GM10248 (cell line): ENCODE data around the gene GRIK4.

Experiments
- CTCF ChIA-PET: fragments of 300-600 bp; sonication (Branson Sonifier 250); formaldehyde crosslinking; extraction: SDS; loops from one replicate; lab custom pipeline; 2021; ENCODE audit warnings: antibody characterized with exemption; lab: Yijun Ruan, JAX
- POLR2A ChIA-PET: fragments of 350-650 bp; sonication (Branson Sonifier 250); formaldehyde crosslinking; extraction: SDS; loops from one replicate; lab custom pipeline; 2020; ENCODE audit warnings: antibody characterized with exemption; lab: Yijun Ruan, JAX
- DNase-seq: peaks from one replicate; pipeline ENCODE4 v3.0.0; 2012; ENCODE audit errors: extremely low spot score
- TF ChIP-seq, protein P1 (sequence below): IDR thresholded peaks from 2 replicates; pipeline ENCODE4 v1.5.1; 2012; ENCODE audit warnings: mild to moderate bottlenecking, low read depth; ENCODE audit errors: extremely low read depth, missing control alignments, control extremely low read depth

The GRIK4 gene

DNA sequence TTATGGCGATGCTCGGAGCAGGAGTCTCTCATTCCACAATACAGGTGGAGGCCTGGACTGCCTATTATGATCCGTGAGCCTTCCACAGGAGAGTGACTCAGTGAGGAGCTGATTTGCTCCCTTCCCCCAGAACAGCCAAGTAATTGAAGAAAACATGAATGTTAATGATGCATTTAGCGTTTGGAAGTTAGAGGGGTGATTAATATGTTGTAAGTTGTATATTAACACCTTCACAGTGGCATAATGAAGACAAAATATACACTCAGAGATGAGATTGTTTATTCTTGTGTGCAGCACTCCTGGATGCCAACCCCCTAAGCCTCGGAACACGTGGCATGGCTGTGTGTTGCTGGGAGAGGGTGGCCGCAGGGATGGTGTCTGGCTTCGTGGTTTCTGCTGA lies 98.6 kb downstream of the GRIK4 start:
- TF ChIP-seq, protein P1, sequence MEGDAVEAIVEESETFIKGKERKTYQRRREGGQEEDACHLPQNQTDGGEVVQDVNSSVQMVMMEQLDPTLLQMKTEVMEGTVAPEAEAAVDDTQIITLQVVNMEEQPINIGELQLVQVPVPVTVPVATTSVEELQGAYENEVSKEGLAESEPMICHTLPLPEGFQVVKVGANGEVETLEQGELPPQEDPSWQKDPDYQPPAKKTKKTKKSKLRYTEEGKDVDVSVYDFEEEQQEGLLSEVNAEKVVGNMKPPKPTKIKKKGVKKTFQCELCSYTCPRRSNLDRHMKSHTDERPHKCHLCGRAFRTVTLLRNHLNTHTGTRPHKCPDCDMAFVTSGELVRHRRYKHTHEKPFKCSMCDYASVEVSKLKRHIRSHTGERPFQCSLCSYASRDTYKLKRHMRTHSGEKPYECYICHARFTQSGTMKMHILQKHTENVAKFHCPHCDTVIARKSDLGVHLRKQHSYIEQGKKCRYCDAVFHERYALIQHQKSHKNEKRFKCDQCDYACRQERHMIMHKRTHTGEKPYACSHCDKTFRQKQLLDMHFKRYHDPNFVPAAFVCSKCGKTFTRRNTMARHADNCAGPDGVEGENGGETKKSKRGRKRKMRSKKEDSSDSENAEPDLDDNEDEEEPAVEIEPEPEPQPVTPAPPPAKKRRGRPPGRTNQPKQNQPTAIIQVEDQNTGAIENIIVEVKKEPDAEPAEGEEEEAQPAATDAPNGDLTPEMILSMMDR, result no peak
- no peak for DNase-seq
- CTCF ChIA-PET, result interaction anchor here (1.0 to 2.1 kb wide), 5 partner anchors 9 to 75 kb away, joined by 3 to 8 read pairs (median 3); no protein-coding TSS in a partner anchor
- POLR2A ChIA-PET, result no interaction called here

DNA sequence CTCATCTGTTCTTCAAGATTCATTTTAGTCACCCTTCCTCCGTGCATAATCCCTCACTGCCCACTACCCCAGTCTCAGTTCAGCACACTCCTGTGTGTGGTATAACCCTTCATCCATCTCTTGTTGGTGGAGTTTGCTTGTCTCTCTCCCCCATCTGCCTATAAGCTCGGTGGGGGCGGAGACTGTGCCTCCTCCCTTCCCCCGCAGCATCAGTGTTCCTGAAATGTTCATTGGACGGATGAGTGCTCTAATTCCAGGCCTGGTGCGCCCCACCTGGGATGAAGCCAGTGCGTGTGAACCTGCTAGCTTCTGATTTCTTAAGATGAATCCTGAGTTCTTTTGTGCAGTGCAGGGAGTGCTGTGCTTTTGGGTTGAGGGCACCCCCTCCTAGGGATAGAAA lies 100.0 kb downstream of the GRIK4 start:
- POLR2A ChIA-PET, result no interaction called here
- TF ChIP-seq, protein P1, result no peak
- no peak for DNase-seq
- CTCF ChIA-PET, result interaction anchor here (1.4 to 2.1 kb wide), 2 partner anchors 9 to 11 kb away, joined by 3 to 8 read pairs; no protein-coding TSS in a partner anchor

DNA sequence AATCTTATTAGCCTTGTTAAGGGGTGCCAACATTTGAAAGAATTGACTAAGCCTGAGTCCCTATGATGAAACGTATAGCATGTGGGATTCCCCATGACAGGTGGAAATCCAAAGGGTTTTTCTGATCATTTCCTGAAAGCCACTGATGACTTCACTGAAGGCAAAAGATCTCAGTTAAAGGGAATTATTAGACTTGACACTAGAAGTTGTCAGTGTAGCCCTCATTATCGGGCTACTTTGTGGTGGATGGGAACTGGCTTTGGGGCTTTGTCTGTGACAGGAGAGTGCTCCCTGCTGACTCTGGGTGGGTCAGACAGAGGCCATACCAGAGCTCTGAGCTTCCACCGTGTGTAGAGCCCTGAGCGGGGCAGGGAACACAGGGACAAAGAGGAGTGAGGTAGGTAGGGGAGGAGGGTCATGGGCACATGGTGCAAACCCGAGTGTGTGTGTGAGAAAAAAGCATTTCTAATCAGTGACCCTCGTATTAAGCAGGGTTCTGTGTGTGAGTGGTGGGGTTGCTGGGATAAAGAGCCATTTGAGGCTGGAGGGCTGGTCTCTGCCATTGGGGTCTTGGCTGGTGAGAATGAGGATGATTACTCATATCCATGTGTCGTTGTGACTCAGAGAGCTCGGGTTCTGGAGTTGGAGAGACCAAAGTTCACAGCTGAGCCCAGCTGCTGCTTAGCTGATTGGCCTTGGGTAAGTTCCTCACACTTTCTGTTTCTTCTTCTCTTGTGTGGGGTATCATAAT lies 101.1 kb downstream of the GRIK4 start:
- CTCF ChIA-PET, result interaction anchor here (0.9 to 2.4 kb wide), 10 partner anchors 11 to 582 kb away, joined by 3 to 9 read pairs (median 4); partner anchors contain the start of gene GRIK4
- POLR2A ChIA-PET, result no interaction called here
- TF ChIP-seq, protein P1, result peak; percentile 14
- DNase-seq, result peak; percentile 84

DNA sequence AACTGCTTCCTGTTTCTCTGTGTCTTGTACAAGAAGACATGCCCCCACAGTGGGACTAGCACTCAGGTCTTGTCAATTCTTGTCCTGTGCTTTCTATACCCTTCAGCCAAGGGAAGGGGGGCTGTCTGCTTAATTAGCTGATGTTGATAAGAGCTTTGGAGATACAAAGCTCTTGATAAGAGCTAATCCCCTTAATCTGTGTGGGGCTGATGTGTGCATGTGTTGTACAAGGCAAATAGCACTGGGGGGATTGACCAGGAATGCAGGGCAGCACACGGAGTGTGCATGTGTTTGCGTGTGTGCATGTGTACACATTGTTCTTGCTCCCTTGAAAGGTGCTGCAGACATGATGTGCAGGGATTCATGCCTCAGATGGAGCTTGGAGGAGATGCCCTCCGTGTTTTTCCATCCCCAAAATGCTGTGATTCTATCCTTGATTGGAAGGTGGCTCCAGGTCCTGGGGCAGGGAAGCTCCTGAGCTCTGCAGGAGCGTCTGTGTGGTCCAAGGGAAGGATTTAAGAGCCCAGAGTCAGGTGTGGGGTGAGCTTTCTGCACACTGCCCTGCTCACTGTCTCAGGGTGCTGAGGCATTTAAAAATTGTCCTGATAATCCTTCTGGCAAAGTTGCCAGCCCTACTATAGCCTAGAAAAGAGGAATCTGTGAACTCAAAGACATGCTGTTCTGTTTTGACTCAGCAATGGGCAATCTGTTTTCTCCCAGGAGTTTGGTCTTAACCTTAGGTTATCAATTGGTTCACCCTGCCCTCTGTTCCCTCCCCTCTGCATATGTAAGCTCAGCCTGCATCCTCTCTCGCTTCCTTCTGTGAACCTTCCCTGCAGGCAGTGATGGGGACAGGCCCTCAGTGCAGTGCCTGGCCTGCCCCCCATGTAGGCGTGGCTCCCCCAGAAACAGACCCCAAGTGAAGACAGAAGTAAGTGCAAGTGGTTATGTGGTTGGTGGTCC lies 102.0 kb downstream of the GRIK4 start:
- CTCF ChIA-PET, result interaction anchor here (0.9 to 2.4 kb wide), 12 partner anchors 9 to 581 kb away, joined by 3 to 9 read pairs (median 4); partner anchors contain the start of gene GRIK4
- peak; percentile 78 for DNase-seq
- POLR2A ChIA-PET, result interaction anchor here (0.7 kb wide), 1 partner anchor 22 kb away, joined by 3 read pairs; no protein-coding TSS in a partner anchor
- TF ChIP-seq, protein P1, result no peak

DNA sequence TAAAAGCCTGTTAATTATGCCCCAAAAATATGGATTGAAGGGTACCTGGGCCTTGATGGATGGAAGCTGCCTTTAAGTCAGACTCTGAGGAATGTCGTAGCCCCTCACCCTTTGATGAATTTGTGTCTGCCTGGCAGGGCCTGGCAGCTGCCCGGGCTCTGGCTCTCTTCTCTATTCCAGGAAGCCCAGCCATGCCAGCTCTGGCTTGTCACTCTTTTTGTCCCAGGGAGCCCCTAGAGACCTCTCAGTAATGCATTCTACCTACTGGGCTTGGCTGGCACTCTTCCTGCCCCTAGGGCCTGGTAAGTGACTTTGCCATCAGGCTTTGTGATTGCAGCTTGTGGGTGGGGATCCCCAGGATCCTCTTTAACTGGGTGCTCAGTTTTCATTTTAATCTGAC lies 103.8 kb downstream of the GRIK4 start:
- CTCF ChIA-PET, result interaction anchor here (0.7 to 2.6 kb wide), 5 partner anchors 14 to 104 kb away, joined by 3 to 10 read pairs (median 4); no protein-coding TSS in a partner anchor
- TF ChIP-seq, protein P1, result no peak
- no peak for DNase-seq
- POLR2A ChIA-PET, result interaction anchor here (0.5 kb wide), 1 partner anchor 18 kb away, joined by 3 read pairs; no protein-coding TSS in a partner anchor

DNA sequence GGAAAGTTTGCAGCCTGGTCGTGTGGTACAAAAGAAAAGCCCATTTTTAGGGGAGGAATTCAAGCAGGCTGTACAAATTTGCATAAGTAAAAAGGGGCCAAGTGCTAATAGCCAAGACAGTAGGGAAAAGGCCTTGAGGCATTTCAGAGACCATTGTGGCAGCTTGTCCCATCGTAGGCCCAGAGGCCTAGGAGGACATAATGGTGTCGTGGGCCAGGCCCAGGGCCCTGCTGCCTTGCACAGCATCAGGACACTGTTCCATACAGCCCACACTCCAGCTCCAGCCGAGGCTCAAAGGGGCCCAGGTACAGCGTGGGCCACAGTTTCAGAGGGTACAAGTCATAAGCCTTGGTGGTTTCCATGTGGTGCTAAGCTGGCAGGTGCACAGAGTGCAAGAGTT lies 106.9 kb downstream of the GRIK4 start:
- TF ChIP-seq, protein P1, result no peak
- CTCF ChIA-PET, result interaction anchor here (0.8 to 1.6 kb wide), 3 partner anchors 16 to 67 kb away, joined by 3 to 5 read pairs (median 4); no protein-coding TSS in a partner anchor
- DNase-seq, result no peak
- POLR2A ChIA-PET, result no interaction called here
